A673 (cell line): ENCODE data around the gene NEDD8. TPM values are rescaled to one million over a fixed set of nuclear protein-coding genes. Genes with fewer than 3 reads are reported as not detected.
"Not testable (repeated sequence)": the region's sequence is repeated elsewhere in the genome, so short reads cannot be mapped to it uniquely, and the experiment has no call there.

Experiments used
- BruUV-seq: library from RNA; stranded (reverse); fragments of 400-500 nt; replicated peaks from 2 replicates; lab custom pipeline; 2021; lab: Mats Ljungman, UMichigan
- CTCF ChIA-PET: fragments of 300-600 bp; sonication (Branson Sonifier 250); formaldehyde crosslinking; loops from one replicate; lab custom pipeline; 2022; ENCODE audit warnings: antibody characterized with exemption; lab: Charles Lee
- POLR2A ChIA-PET: fragments of 300-600 bp; sonication (Branson Sonifier 250); formaldehyde crosslinking; loops from one replicate; lab custom pipeline; 2022; ENCODE audit warnings: antibody characterized with exemption; ENCODE audit not compliant: low non-redundant PET; lab: Charles Lee
- DNase-seq: peaks from one replicate; pipeline ENCODE4 v3.0.0-alpha.2; 2015; ENCODE audit warnings: low spot score
- H3K27ac ChIP-seq: fragments of 200-600 bp; sonication (generic); 2 replicates; pipeline ENCODE4 v1.5.1; 2016; ENCODE audit warnings: mixed run types, low read depth, mild to moderate bottlenecking, mixed read lengths, antibody characterized with exemption, low read length; ENCODE audit not compliant: poor library complexity, severe bottlenecking
- H3K27me3 ChIP-seq: fragments of 200-600 bp; sonication (generic); replicated peaks from 2 replicates; pipeline ENCODE4 v1.6.1; 2017; ENCODE audit warnings: mixed run types, low read depth, mild to moderate bottlenecking, mixed read lengths, antibody characterized with exemption, low read length; ENCODE audit not compliant: insufficient read depth, poor library complexity
- H3K36me3 ChIP-seq: fragments of 200-600 bp; sonication (generic); 2 replicates; pipeline ENCODE4 v1.6.1; 2016; ENCODE audit warnings: mixed run types, mild to moderate bottlenecking, mixed read lengths, antibody characterized with exemption, low read length; ENCODE audit not compliant: insufficient read depth, poor library complexity, severe bottlenecking
- H3K4me1 ChIP-seq: fragments of 200-600 bp; sonication (generic); 2 replicates; pipeline ENCODE4 v1.6.1; 2017; ENCODE audit warnings: mixed run types, mild to moderate bottlenecking, mixed read lengths, antibody characterized with exemption, low read length; ENCODE audit not compliant: insufficient read depth, poor library complexity, severe bottlenecking
- H3K4me3 ChIP-seq: fragments of 200-600 bp; sonication (generic); 2 replicates; pipeline ENCODE4 v1.5.1; 2016; ENCODE audit warnings: low read depth, mixed run types, mild to moderate bottlenecking, mixed read lengths, low read length; ENCODE audit not compliant: poor library complexity, severe bottlenecking
- H3K9me3 ChIP-seq: fragments of 200-600 bp; sonication (generic); 2 replicates; pipeline ENCODE4 v1.6.1; 2016; ENCODE audit warnings: mixed run types, low read depth, mild to moderate bottlenecking, mixed read lengths, antibody characterized with exemption, low read length; ENCODE audit not compliant: poor library complexity, severe bottlenecking
- CTCF ChIP-seq: fragments of 300-800, 200-600 bp; sonication (generic); conservative IDR thresholded peaks from 2 replicates; pipeline ENCODE4 v1.5.1; 2017; ENCODE audit warnings: low read depth, mild to moderate bottlenecking, antibody characterized with exemption, low read length, moderate library complexity, mixed read lengths
- EZH2 ChIP-seq: fragments of 200-600 bp; sonication (generic); IDR thresholded peaks from 2 replicates; pipeline ENCODE4 v1.6.1; 2017; ENCODE audit warnings: borderline replicate concordance, low read depth, mild to moderate bottlenecking, mixed read lengths, antibody characterized with exemption, low read length; ENCODE audit not compliant: poor library complexity, severe bottlenecking
- intact Hi-C: fragments of 100-400 bp; cut with micrococcal nuclease; formaldehyde crosslinking; loops from one replicate; pipeline ENCODE4 v1.10.0; 2022; ENCODE audit not compliant: unreplicated experiment
- total RNA-seq: library from RNA; stranded (reverse); gene quantifications from 2 replicates; pipeline ENCODE4 v1.2.3, GENCODE V29; 2021

Gene NEDD8
- total RNA-seq, 1 experiment from 2014 or later, result 266 TPM

- CTCF ChIA-PET, result no interaction called here
- POLR2A ChIA-PET, result no interaction called here
- no TSS peak for BruUV-seq
- DNase-seq, result no peak
- TF ChIP-seq CTCF (no peak), EZH2 (no peak)
- Histone ChIP-seq H3K4me1 (no peaks in the 10 kb centered on the region), H3K27me3 (no peaks in the 10 kb centered on the region), H3K9me3 (no peaks in the 10 kb centered on the region), H3K4me3 (no peak overlapping the region), H3K27ac (no peak overlapping the region), H3K36me3 (no peaks in the 10 kb centered on the region)
- intact Hi-C loops, result no loop called here
Measured at GRCh38 chr14:24249230-24250021, 17.3 kb upstream of the NEDD8 start.

GRCh38 chr14:24247422-24247821 is 15.3 kb upstream of the NEDD8 start:
- Histone ChIP-seq H3K27me3 (no peaks in the 10 kb centered on the region), H3K27ac (no peak overlapping the region), H3K9me3 (no peaks in the 10 kb centered on the region), H3K36me3 (no peaks in the 10 kb centered on the region), H3K4me3 (no peak overlapping the region), H3K4me1 (peaks cover 8% of the 10 kb centered on the region)
- CTCF ChIA-PET, result no interaction called here
- POLR2A ChIA-PET, result interaction anchor here (0.5 kb wide), 1 partner anchor 111 kb away, joined by 4 read pairs; the partner anchor contains the start of gene PSME1
- no peak for DNase-seq
- BruUV-seq, result no TSS peak
- intact Hi-C loops, result no loop called here
- TF ChIP-seq EZH2, result no peak
- TF ChIP-seq CTCF, result no peak

- no peak overlapping the region for H3K27ac ChIP-seq
- intact Hi-C loops, result no loop called here
- H3K27me3 ChIP-seq, result no peaks in the 10 kb centered on the region
- H3K4me1 ChIP-seq, result peaks cover 8% of the 10 kb centered on the region
- H3K4me3 ChIP-seq, result no peak overlapping the region
- H3K9me3 ChIP-seq, result no peaks in the 10 kb centered on the region
- ChIA-PET POLR2A (no interaction called here), CTCF (interaction anchor here (0.6 kb wide), 1 partner anchor 51 kb away, joined by 3 read pairs; no protein-coding TSS in a partner anchor)
- TF ChIP-seq CTCF (no peak), EZH2 (no peak)
- H3K36me3 ChIP-seq, result no peaks in the 10 kb centered on the region
- BruUV-seq, result no TSS peak
- DNase-seq, result no peak
Measured at GRCh38 chr14:24246765-24247212, 14.6 kb upstream of the NEDD8 start.

GRCh38 chr14:24245350-24245749 is 13.2 kb upstream of the NEDD8 start:
- intact Hi-C loops, BruUV-seq, CTCF ChIA-PET, H3K27me3 ChIP-seq, H3K27ac ChIP-seq, H3K9me3 ChIP-seq, DNase-seq, H3K4me3 ChIP-seq, H3K36me3 ChIP-seq: not testable (repeated sequence)
- H3K4me1 ChIP-seq, result peaks cover 10% of the 10 kb centered on the region
- POLR2A ChIA-PET, result interaction anchor here (0.6 to 0.7 kb wide), 2 partner anchors 183 to 186 kb away, joined by 3 read pairs; no protein-coding TSS in a partner anchor
